ENCODE results near the gene ARRDC1.
A peak's percentile ranks its signal among the peaks of the same experiment; 100 is the strongest.
"Not testable (repeated sequence)": the region's sequence is repeated elsewhere in the genome, so short reads cannot be mapped to it uniquely, and the experiment has no call there.

Gene ARRDC1

GRCh38 chr9:137588311-137588710, 17.2 kb upstream of the ARRDC1 start:
- no peak for DNase-seq

GRCh38 chr9:137588891-137589290, 16.6 kb upstream of the ARRDC1 start:
- DNase-seq: no peak

- DNase-seq: no peak
Measured at GRCh38 chr9:137589441-137590122, 15.9 kb upstream of the ARRDC1 start.

GRCh38 chr9:137590123-137590468, 15.4 kb upstream of the ARRDC1 start:
- DNase-seq: no peak

GRCh38 chr9:137590469-137591383, 14.8 kb upstream of the ARRDC1 start, which contains the start of gene ZMYND19:
ZMYND19 (minus strand) TSS chr9:137590512; CDS start chr9:137590263, 249 bp downstream.
- peak; percentile 47 for DNase-seq

GRCh38 chr9:137592767-137593166, 12.7 kb upstream of the ARRDC1 start:
- no peak for DNase-seq

- no peak for DNase-seq
Measured at GRCh38 chr9:137593176-137593575, 12.3 kb upstream of the ARRDC1 start.

GRCh38 chr9:137596577-137596976, 8.9 kb upstream of the ARRDC1 start:
- not testable (repeated sequence) for DNase-seq

GRCh38 chr9:137598943-137599342, 6.5 kb upstream of the ARRDC1 start:
- no peak for DNase-seq

- DNase-seq: no peak
Measured at GRCh38 chr9:137602661-137603060, 2.8 kb upstream of the ARRDC1 start.

- no peak for DNase-seq
Measured at GRCh38 chr9:137603879-137604278, 1.6 kb upstream of the ARRDC1 start.

GRCh38 chr9:137604345-137605086, 970 bp upstream of the ARRDC1 start:
- no peak for DNase-seq

- DNase-seq: no peak
Measured at GRCh38 chr9:137606005-137606621, 627 bp downstream of the ARRDC1 start.

GRCh38 chr9:137606734-137607138, 1.2 kb downstream of the ARRDC1 start:
- DNase-seq: no peak

GRCh38 chr9:137607141-137607857, 1.8 kb downstream of the ARRDC1 start:
- no peak for DNase-seq

GRCh38 chr9:137610944-137611343, 5.5 kb downstream of the ARRDC1 start:
- DNase-seq: no peak

GRCh38 chr9:137611623-137612609, 6.4 kb downstream of the ARRDC1 start:
- no peak for DNase-seq

- DNase-seq: no peak
Measured at GRCh38 chr9:137612741-137613142, 7.3 kb downstream of the ARRDC1 start.

- no peak for DNase-seq
Measured at GRCh38 chr9:137613259-137613658, 7.8 kb downstream of the ARRDC1 start.

GRCh38 chr9:137613738-137614523, 8.4 kb downstream of the ARRDC1 start:
- DNase-seq: no peak

Data from SHP77 treated with DMSO at 0.1 percent for 48 hours (cell line).